Measurements from ENCODE around the gene LENG8.
A peak's percentile ranks its signal among the peaks of the same experiment; 100 is the strongest.

- TF ChIP-seq EZH2 (IDR thresholded peaks at IDR 0.05; ENCODE audit: low read depth, low read length, severe bottlenecking) (no peak), TEAD4 (IDR thresholded peaks at IDR 0.05; ENCODE audit: low read depth, low read length) (no peak), POLR2A (IDR thresholded peaks at IDR 0.05; ENCODE audit: control extremely low read depth in 1 of 2, low read depth in 2 of 2, low read length in 2 of 2) (no peak), GTF2F1 (IDR thresholded peaks at IDR 0.05; ENCODE audit: borderline replicate concordance, low read depth, low read length) (no peak), CHD2 (IDR thresholded peaks at IDR 0.05; ENCODE audit: low read length) (no peak), HDAC6 (IDR thresholded peaks at IDR 0.05; ENCODE audit: low read depth, low read length) (no peak), SUZ12 (IDR thresholded peaks at IDR 0.05; ENCODE audit: low read length) (no peak), KDM1A (IDR thresholded peaks at IDR 0.05; ENCODE audit: borderline replicate concordance, low read length) (no peak), SP1 (IDR thresholded peaks at IDR 0.05; ENCODE audit: low read depth, low read length) (no peak), MAFK (IDR thresholded peaks at IDR 0.05; ENCODE audit: low read depth, low read length) (no peak)
- TF ChIP-seq, protein P1, sequence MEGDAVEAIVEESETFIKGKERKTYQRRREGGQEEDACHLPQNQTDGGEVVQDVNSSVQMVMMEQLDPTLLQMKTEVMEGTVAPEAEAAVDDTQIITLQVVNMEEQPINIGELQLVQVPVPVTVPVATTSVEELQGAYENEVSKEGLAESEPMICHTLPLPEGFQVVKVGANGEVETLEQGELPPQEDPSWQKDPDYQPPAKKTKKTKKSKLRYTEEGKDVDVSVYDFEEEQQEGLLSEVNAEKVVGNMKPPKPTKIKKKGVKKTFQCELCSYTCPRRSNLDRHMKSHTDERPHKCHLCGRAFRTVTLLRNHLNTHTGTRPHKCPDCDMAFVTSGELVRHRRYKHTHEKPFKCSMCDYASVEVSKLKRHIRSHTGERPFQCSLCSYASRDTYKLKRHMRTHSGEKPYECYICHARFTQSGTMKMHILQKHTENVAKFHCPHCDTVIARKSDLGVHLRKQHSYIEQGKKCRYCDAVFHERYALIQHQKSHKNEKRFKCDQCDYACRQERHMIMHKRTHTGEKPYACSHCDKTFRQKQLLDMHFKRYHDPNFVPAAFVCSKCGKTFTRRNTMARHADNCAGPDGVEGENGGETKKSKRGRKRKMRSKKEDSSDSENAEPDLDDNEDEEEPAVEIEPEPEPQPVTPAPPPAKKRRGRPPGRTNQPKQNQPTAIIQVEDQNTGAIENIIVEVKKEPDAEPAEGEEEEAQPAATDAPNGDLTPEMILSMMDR (IDR thresholded peaks at IDR 0.05; ENCODE audit: control extremely low read depth in 1 of 3, insufficient read depth in 1 of 3, low read depth in 1 of 3, low read length in 3 of 3) = peak; percentile 63 to 81 (median 66)
- TF ChIP-seq, protein P2, sequence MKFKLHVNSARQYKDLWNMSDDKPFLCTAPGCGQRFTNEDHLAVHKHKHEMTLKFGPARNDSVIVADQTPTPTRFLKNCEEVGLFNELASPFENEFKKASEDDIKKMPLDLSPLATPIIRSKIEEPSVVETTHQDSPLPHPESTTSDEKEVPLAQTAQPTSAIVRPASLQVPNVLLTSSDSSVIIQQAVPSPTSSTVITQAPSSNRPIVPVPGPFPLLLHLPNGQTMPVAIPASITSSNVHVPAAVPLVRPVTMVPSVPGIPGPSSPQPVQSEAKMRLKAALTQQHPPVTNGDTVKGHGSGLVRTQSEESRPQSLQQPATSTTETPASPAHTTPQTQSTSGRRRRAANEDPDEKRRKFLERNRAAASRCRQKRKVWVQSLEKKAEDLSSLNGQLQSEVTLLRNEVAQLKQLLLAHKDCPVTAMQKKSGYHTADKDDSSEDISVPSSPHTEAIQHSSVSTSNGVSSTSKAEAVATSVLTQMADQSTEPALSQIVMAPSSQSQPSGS (IDR thresholded peaks at IDR 0.05; ENCODE audit: low read length) = no peak
Measured at GRCh38 chr19:54481326-54481930, 32.4 kb downstream of the LENG8 start.

Measured in H1 (cell line).